HG03108 (cell line): ENCODE results near the gene IRF4.
A peak's percentile ranks its signal among the peaks of the same experiment; 100 is the strongest.

Experiments used
- ATAC-seq: cut with Tn5 transposase; IDR thresholded peaks from one replicate; pipeline ENCODE4 v1.9.1; 2021; ENCODE audit warnings: moderate library complexity; ENCODE audit not compliant: unreplicated experiment

IRF4 gene

GRCh38 chr6:379410-380181, 12.0 kb upstream of the IRF4 start:
- ATAC-seq = peak; percentile 50

- ATAC-seq = no peak
These were observed 11.0 kb upstream of the IRF4 start for GRCh38 chr6:380234-381218.

- ATAC-seq = no peak
These were observed 9.7 kb upstream of the IRF4 start for GRCh38 chr6:381742-382461.

- no peak for ATAC-seq
These were observed 8.4 kb upstream of the IRF4 start for GRCh38 chr6:382883-383810.

- ATAC-seq = no peak
These were observed 7.7 kb upstream of the IRF4 start for GRCh38 chr6:383856-384255.

GRCh38 chr6:384898-385297, 6.7 kb upstream of the IRF4 start:
- ATAC-seq = no peak

GRCh38 chr6:385614-386013, 5.9 kb upstream of the IRF4 start:
- ATAC-seq = no peak

- no peak for ATAC-seq
These were observed 4.8 kb upstream of the IRF4 start for GRCh38 chr6:386688-387266.

GRCh38 chr6:387293-387741, 4.2 kb upstream of the IRF4 start:
- ATAC-seq = no peak

GRCh38 chr6:388202-388903, 3.2 kb upstream of the IRF4 start:
- no peak for ATAC-seq

GRCh38 chr6:389143-389542, 2.4 kb upstream of the IRF4 start:
- ATAC-seq = no peak

- ATAC-seq = peak; percentile 37
These were observed 1.9 kb upstream of the IRF4 start for GRCh38 chr6:389622-390021.

GRCh38 chr6:390914-391558, 516 bp upstream of the IRF4 start:
- ATAC-seq = peak; percentile 19

- ATAC-seq = no peak
These were observed 1.2 kb downstream of the IRF4 start for GRCh38 chr6:392441-393390.

- ATAC-seq = no peak
These were observed 2.1 kb downstream of the IRF4 start for GRCh38 chr6:393391-394221.

GRCh38 chr6:394641-395289, 3.2 kb downstream of the IRF4 start:
- ATAC-seq = no peak
